ENCODE data around the gene HM13. TPM values are rescaled to one million over a fixed set of nuclear protein-coding genes. Genes with fewer than 3 reads are reported as not detected.

Gene HM13
- polyA plus RNA-seq, 2 of the 4 experiments (the other 2 are of a cell fraction): 164 to 178 TPM

- TF ChIP-seq, protein P1, sequence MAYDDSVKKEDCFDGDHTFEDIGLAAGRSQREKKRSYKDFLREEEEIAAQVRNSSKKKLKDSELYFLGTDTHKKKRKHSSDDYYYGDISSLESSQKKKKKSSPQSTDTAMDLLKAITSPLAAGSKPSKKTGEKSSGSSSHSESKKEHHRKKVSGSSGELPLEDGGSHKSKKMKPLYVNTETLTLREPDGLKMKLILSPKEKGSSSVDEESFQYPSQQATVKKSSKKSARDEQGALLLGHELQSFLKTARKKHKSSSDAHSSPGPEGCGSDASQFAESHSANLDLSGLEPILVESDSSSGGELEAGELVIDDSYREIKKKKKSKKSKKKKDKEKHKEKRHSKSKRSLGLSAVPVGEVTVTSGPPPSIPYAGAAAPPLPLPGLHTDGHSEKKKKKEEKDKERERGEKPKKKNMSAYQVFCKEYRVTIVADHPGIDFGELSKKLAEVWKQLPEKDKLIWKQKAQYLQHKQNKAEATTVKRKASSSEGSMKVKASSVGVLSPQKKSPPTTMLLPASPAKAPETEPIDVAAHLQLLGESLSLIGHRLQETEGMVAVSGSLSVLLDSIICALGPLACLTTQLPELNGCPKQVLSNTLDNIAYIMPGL (CRISPR knock-in tag; IDR thresholded peaks at IDR 0.05; ENCODE audit: borderline replicate concordance): no peak; the same call in 1 of the 2 replicates
- TF ChIP-seq, protein P2, sequence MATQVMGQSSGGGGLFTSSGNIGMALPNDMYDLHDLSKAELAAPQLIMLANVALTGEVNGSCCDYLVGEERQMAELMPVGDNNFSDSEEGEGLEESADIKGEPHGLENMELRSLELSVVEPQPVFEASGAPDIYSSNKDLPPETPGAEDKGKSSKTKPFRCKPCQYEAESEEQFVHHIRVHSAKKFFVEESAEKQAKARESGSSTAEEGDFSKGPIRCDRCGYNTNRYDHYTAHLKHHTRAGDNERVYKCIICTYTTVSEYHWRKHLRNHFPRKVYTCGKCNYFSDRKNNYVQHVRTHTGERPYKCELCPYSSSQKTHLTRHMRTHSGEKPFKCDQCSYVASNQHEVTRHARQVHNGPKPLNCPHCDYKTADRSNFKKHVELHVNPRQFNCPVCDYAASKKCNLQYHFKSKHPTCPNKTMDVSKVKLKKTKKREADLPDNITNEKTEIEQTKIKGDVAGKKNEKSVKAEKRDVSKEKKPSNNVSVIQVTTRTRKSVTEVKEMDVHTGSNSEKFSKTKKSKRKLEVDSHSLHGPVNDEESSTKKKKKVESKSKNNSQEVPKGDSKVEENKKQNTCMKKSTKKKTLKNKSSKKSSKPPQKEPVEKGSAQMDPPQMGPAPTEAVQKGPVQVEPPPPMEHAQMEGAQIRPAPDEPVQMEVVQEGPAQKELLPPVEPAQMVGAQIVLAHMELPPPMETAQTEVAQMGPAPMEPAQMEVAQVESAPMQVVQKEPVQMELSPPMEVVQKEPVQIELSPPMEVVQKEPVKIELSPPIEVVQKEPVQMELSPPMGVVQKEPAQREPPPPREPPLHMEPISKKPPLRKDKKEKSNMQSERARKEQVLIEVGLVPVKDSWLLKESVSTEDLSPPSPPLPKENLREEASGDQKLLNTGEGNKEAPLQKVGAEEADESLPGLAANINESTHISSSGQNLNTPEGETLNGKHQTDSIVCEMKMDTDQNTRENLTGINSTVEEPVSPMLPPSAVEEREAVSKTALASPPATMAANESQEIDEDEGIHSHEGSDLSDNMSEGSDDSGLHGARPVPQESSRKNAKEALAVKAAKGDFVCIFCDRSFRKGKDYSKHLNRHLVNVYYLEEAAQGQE (IDR thresholded peaks at IDR 0.05): no peak
- TF ChIP-seq HOXA7 (CRISPR knock-in tag; IDR thresholded peaks at IDR 0.05): no peak
- no peak for TF ChIP-seq RNF2 (IDR thresholded peaks at IDR 0.05; ENCODE audit: borderline replicate concordance, low read depth)
- TF ChIP-seq MAFK (IDR thresholded peaks at IDR 0.05; ENCODE audit: partially characterized antibody): peak; percentile 90
- no peak for TF ChIP-seq CBX2 (IDR thresholded peaks at IDR 0.05; ENCODE audit: borderline replicate concordance, low read depth)
- no peak for TF ChIP-seq CHD2 (IDR thresholded peaks at IDR 0.05; ENCODE audit: low read length, partially characterized antibody)
- 0 out of 2 replicates have a peak, but pooled peaks have one; percentile 5 for TF ChIP-seq RCOR1 (IDR thresholded peaks at IDR 0.05; ENCODE audit: low read depth, low read length)
- TF ChIP-seq, protein P3, sequence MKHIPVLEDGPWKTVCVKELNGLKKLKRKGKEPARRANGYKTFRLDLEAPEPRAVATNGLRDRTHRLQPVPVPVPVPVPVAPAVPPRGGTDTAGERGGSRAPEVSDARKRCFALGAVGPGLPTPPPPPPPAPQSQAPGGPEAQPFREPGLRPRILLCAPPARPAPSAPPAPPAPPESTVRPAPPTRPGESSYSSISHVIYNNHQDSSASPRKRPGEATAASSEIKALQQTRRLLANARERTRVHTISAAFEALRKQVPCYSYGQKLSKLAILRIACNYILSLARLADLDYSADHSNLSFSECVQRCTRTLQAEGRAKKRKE (CRISPR knock-in tag; IDR thresholded peaks at IDR 0.05; ENCODE audit: low read depth): no peak
- TF ChIP-seq BCL3 (IDR thresholded peaks at IDR 0.05): peak; percentile 81; the same call in 2 of the 3 replicates
- peak; percentile 64; the same call in 1 of the 2 replicates for TF ChIP-seq TP53 (CRISPR knock-in tag; IDR thresholded peaks at IDR 0.05)
- TF ChIP-seq, protein P4, sequence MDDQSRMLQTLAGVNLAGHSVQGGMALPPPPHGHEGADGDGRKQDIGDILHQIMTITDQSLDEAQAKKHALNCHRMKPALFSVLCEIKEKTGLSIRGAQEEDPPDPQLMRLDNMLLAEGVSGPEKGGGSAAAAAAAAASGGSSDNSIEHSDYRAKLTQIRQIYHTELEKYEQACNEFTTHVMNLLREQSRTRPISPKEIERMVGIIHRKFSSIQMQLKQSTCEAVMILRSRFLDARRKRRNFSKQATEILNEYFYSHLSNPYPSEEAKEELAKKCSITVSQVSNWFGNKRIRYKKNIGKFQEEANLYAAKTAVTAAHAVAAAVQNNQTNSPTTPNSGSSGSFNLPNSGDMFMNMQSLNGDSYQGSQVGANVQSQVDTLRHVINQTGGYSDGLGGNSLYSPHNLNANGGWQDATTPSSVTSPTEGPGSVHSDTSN (IDR thresholded peaks at IDR 0.05): peak; percentile 67; the same call in 1 of the 2 replicates
- peak; percentile 87 for TF ChIP-seq FOSL2 (IDR thresholded peaks at IDR 0.05)
- peak; percentile 100 for TF ChIP-seq FOSL2 (CRISPR knock-in tag; IDR thresholded peaks at IDR 0.05)
- TF ChIP-seq ZSCAN20 (CRISPR knock-in tag; IDR thresholded peaks at IDR 0.05): no peak
- peak; percentile 25 to 45; a peak in 2 of 5 replicates for TF ChIP-seq RAD21 (conservative IDR thresholded peaks at IDR 0.05 in 1 of 2, IDR thresholded peaks at IDR 0.05 in 1 of 2)
- peak; percentile 39 for TF ChIP-seq POLR2A (IDR thresholded peaks at IDR 0.05; ENCODE audit: low read length)
- no peak for TF ChIP-seq KDM5A (IDR thresholded peaks at IDR 0.05)
- TF ChIP-seq RARB (CRISPR knock-in tag; IDR thresholded peaks at IDR 0.05): peak; percentile 80; the same call in 1 of the 2 replicates
- peak; percentile 76 for TF ChIP-seq GATA3 (IDR thresholded peaks at IDR 0.05; ENCODE audit: borderline replicate concordance)
- no peak; the same call in 2 of the 3 replicates for TF ChIP-seq SMC3 (IDR thresholded peaks at IDR 0.05)
- TF ChIP-seq ZFP36 (IDR thresholded peaks at IDR 0.05; ENCODE audit: borderline replicate concordance, partially characterized antibody): no peak
- peak in 1 of 2 experiments; percentile 71; a peak in 2 of 4 replicates for TF ChIP-seq CEBPB (IDR thresholded peaks at IDR 0.05)
- no peak for TF ChIP-seq PHF8 (IDR thresholded peaks at IDR 0.05; ENCODE audit: borderline replicate concordance, low read depth)
- peak; percentile 30; the same call in 1 of the 2 replicates for TF ChIP-seq NFE2L2 (conservative IDR thresholded peaks at IDR 0.05; ENCODE audit: low read length)
- 0 out of 2 replicates have a peak, but pooled peaks have one; percentile 64 for TF ChIP-seq MYC (IDR thresholded peaks at IDR 0.05; ENCODE audit: borderline replicate concordance, low read length)
- no peak for TF ChIP-seq SREBF2 (IDR thresholded peaks at IDR 0.05)
- TF ChIP-seq JUNB (IDR thresholded peaks at IDR 0.05): peak; percentile 82
- no peak; the same call in 1 of the 2 replicates for TF ChIP-seq ESRRA (IDR thresholded peaks at IDR 0.05; ENCODE audit: borderline replicate concordance, low read length)
Measured at GRCh38 chr20:31593221-31594001, 79.2 kb downstream of the HM13 start (continued).

Measured in A549 (cell line).